Epithelial cell of proximal tubule (primary cell): ENCODE measurements around the gene ADARB2. TPM values are rescaled to one million over a fixed set of nuclear protein-coding genes. Genes with fewer than 3 reads are reported as not detected.

ENCODE experiments used
- DNase-seq: peaks from one replicate; pipeline ENCODE4 v3.0.0-alpha.2; 2011; ENCODE audit warnings: low read depth
- H3K4me3 ChIP-seq: 2 replicates; pipeline ENCODE4 v1.5.1; 2011; ENCODE audit warnings: low read depth, mild to moderate bottlenecking, low read length
- CTCF ChIP-seq: conservative IDR thresholded peaks from 2 replicates; pipeline ENCODE4 v1.5.1; 2012; ENCODE audit warnings: low read depth, mild to moderate bottlenecking, low read length
- total RNA-seq: library from RNA; depleted of rRNA; stranded (reverse); fragments of >200 nt; gene quantifications from 2 replicates; pipeline ENCODE4 v1.2.3, GENCODE V29; 2015

ADARB2 gene
- total RNA-seq, 1 donor from 2014 or later, result 0.63 TPM

GRCh38 chr10:1630304-1630703 is 107.0 kb downstream of the ADARB2 start:
- no peak for DNase-seq
- no peak overlapping the region for H3K4me3 ChIP-seq
- TF ChIP-seq CTCF, result no peak

GRCh38 chr10:1629326-1630198 is 107.8 kb downstream of the ADARB2 start:
- no peak for TF ChIP-seq CTCF
- DNase-seq, result no peak
- H3K4me3 ChIP-seq, result no peak overlapping the region

GRCh38 chr10:1628757-1629156 is 108.6 kb downstream of the ADARB2 start:
- no peak for TF ChIP-seq CTCF
- no peak overlapping the region for H3K4me3 ChIP-seq
- no peak for DNase-seq

- H3K4me3 ChIP-seq, result no peak overlapping the region
- no peak for DNase-seq
- no peak for TF ChIP-seq CTCF
Observed at GRCh38 chr10:1627945-1628344, 109.4 kb downstream of the ADARB2 start.

- no peak for TF ChIP-seq CTCF
- H3K4me3 ChIP-seq, result no peak overlapping the region
- no peak for DNase-seq
Observed at GRCh38 chr10:1626835-1627234, 110.5 kb downstream of the ADARB2 start.

GRCh38 chr10:1626410-1626809 is 110.9 kb downstream of the ADARB2 start:
- no peak for DNase-seq
- no peak for TF ChIP-seq CTCF
- H3K4me3 ChIP-seq, result no peak overlapping the region

GRCh38 chr10:1625731-1626130 is 111.6 kb downstream of the ADARB2 start:
- H3K4me3 ChIP-seq, result no peak overlapping the region
- no peak for DNase-seq
- no peak for TF ChIP-seq CTCF
